Muscle layer of colon (tissue), 2 donors: ENCODE results near the gene CLMN.

Experiments used
- H3K27ac ChIP-seq: one replicate; pipeline ENCODE4 v1.7.0; 2013; ENCODE audit warnings: low read depth, mild to moderate bottlenecking, low read length, moderate library complexity
- H3K27me3 ChIP-seq, 2 donors: one replicate each; pipeline ENCODE4 v1.7.0; 2013; ENCODE audit warnings: low read length in 2 of 2, mild to moderate bottlenecking in 2 of 2; ENCODE audit not compliant: insufficient read depth in 2 of 2, control insufficient read depth in 1 of 2
- H3K36me3 ChIP-seq: one replicate; pipeline ENCODE4 v1.7.0; 2013; ENCODE audit warnings: mild to moderate bottlenecking, low read length; ENCODE audit not compliant: insufficient read depth
- H3K4me1 ChIP-seq: one replicate; pipeline ENCODE4 v1.7.0; 2013; ENCODE audit warnings: mild to moderate bottlenecking, low read length; ENCODE audit not compliant: insufficient read depth
- H3K4me3 ChIP-seq, 2 donors: one replicate each; pipeline ENCODE4 v1.7.0; 2013; ENCODE audit warnings: low read length in 2 of 2, low read depth in 1 of 2, mild to moderate bottlenecking in 1 of 2, moderate library complexity in 1 of 2
- H3K9ac ChIP-seq: one replicate; pipeline ENCODE4 v1.7.0; 2013; ENCODE audit warnings: low read length
- H3K9me3 ChIP-seq: one replicate; pipeline ENCODE4 v1.7.0; 2013; ENCODE audit warnings: mild to moderate bottlenecking, low read length
- donor health status: abdominal sarcoma.
- donor health status: Adenocarcinoma of cecum.

Gene CLMN

DNA sequence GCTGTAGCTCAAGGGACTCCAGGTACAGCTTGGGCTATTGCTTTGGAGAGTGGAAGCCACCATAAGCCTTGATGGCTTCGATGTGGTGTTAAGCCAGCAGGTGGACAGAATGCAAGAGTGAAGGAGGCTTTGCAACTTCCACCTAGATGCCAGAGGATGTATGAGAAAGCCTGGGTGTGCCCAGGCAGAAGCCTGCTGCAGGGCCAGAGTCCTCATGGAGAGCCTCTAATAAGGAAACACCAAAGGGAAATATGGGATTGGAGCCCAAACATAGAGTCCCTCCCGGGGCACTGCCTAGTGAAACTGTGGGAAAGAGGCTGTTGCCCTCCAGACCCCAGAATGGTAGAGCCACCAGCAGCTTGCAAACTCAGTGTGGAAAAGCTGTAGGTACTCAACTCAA is 152.5 kb downstream of the CLMN start:
- Histone ChIP-seq H3K27ac (no peak overlapping the region), H3K36me3 (no peaks in the 10 kb centered on the region), H3K4me3 (no peak overlapping the region), H3K4me1 (no peaks in the 10 kb centered on the region), H3K9ac (no peak overlapping the region), H3K9me3 (no peaks in the 10 kb centered on the region), H3K27me3 (no peaks in the 10 kb centered on the region)

DNA sequence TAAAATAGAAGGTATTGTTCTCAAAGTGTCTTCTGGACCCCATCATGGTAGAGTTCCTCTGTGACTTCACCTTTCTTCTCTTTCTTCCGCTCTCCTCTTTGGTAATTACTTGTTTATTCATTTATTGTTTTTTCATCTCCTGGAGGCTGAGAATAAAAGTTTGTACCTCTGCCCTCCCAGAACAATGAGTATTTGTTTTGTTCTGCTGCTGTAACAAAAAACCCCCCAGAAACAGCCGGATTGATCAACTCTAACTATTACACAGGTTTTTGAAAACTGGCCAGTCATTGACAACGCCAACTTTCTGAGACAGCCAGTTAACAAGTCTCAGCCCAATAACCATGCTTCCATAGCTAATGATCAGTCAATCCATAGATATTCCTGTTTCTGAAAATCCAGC is 154.2 kb downstream of the CLMN start:
- no peaks in the 10 kb centered on the region for H3K4me1 ChIP-seq
- H3K27me3 ChIP-seq = no peaks in the 10 kb centered on the region
- no peak overlapping the region for H3K27ac ChIP-seq
- H3K36me3 ChIP-seq = no peaks in the 10 kb centered on the region
- no peak overlapping the region for H3K9ac ChIP-seq
- H3K9me3 ChIP-seq = no peaks in the 10 kb centered on the region
- H3K4me3 ChIP-seq = no peak overlapping the region

DNA sequence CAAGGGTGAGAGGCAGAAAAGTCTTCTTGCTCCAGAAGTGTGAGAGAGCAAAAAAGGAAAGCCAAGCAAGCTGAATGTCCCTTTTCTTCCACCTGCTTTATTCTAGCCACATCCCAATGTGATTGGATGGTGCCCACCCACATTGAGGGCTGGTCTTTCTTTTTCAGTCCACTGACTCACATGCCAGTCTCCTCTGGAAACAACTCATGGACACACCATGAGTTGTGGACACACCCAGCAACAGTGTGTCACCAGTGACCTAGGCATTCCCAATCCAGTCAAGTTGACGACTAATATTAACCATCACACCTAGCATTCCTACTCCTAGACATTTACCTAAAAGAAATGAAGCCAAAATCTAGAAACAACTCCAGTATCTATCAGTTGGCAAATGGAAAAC is 155.2 kb downstream of the CLMN start:
- Histone ChIP-seq H3K36me3 (no peaks in the 10 kb centered on the region), H3K9me3 (no peaks in the 10 kb centered on the region), H3K9ac (no peak overlapping the region), H3K4me3 (no peak overlapping the region), H3K27ac (no peak overlapping the region), H3K27me3 (no peaks in the 10 kb centered on the region), H3K4me1 (no peaks in the 10 kb centered on the region)

DNA sequence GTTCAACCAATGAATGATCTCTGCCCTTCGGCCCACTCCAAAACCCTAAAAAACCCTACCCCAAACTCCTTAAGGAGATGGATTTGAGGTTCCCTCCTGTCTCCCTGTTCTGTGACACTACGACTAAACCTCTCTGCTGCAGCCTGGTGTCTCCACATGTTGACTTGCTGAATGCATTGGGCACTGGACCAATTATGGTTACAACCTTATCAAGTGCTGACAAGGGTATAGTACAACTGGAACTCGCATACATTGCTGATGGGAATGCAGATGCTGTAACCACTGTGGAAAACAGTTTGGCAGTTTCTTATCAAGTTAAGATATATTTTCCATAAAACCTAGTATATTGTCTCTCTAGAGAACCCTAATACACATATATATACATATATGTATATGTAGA is 156.0 kb downstream of the CLMN start:
- Histone ChIP-seq H3K4me1 (no peaks in the 10 kb centered on the region), H3K27me3 (no peaks in the 10 kb centered on the region), H3K9me3 (no peaks in the 10 kb centered on the region), H3K36me3 (no peaks in the 10 kb centered on the region), H3K9ac (no peak overlapping the region), H3K27ac (no peak overlapping the region), H3K4me3 (no peak overlapping the region)

DNA sequence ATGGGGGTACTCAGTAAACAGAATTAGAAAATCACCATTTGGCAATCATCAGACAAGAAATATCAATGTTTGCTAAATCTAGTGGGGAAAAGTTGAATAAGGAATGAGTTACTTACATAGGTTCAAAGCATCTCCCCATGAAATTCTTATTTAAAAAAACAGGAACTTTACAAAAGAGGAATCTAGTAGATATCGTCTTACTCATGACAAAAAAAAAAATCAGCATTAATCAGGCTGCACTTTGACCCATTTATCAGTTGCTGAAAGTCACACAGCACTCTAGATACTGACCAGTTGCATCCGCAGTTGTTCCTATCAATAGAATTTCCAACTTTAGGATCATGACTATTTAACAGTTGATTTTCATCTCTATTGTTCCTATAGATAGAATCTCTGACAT is 156.6 kb downstream of the CLMN start:
- H3K27me3 ChIP-seq = no peaks in the 10 kb centered on the region
- no peak overlapping the region for H3K27ac ChIP-seq
- H3K4me3 ChIP-seq = no peak overlapping the region
- H3K9ac ChIP-seq = no peak overlapping the region
- H3K9me3 ChIP-seq = no peaks in the 10 kb centered on the region
- H3K36me3 ChIP-seq = no peaks in the 10 kb centered on the region
- peaks cover 3% of the 10 kb centered on the region for H3K4me1 ChIP-seq

DNA sequence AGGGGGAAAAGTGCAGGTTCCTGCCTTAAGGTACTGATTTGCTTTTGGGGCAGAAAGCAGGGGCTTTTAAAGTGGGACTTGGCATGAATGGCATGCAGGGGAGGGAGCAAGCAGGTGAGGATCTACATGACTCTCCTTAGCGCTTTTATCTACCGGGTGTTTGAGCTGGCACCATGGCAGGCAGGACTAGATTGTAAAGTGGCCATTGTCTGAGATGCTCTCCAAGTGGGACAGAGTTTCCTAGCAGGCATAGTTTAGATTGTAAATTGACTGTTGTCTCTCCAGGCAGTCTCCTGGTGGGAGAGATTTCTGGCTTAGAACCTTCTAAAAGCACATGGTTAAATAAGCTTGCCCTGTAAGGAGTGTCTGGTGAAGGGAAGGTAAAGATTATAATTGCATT is 157.1 kb downstream of the CLMN start:
- peaks cover 6% of the 10 kb centered on the region for H3K4me1 ChIP-seq
- no peaks in the 10 kb centered on the region for H3K27me3 ChIP-seq
- H3K36me3 ChIP-seq = no peaks in the 10 kb centered on the region
- H3K4me3 ChIP-seq = no peak overlapping the region
- H3K9ac ChIP-seq = no peak overlapping the region
- H3K9me3 ChIP-seq = no peaks in the 10 kb centered on the region
- no peak overlapping the region for H3K27ac ChIP-seq

DNA sequence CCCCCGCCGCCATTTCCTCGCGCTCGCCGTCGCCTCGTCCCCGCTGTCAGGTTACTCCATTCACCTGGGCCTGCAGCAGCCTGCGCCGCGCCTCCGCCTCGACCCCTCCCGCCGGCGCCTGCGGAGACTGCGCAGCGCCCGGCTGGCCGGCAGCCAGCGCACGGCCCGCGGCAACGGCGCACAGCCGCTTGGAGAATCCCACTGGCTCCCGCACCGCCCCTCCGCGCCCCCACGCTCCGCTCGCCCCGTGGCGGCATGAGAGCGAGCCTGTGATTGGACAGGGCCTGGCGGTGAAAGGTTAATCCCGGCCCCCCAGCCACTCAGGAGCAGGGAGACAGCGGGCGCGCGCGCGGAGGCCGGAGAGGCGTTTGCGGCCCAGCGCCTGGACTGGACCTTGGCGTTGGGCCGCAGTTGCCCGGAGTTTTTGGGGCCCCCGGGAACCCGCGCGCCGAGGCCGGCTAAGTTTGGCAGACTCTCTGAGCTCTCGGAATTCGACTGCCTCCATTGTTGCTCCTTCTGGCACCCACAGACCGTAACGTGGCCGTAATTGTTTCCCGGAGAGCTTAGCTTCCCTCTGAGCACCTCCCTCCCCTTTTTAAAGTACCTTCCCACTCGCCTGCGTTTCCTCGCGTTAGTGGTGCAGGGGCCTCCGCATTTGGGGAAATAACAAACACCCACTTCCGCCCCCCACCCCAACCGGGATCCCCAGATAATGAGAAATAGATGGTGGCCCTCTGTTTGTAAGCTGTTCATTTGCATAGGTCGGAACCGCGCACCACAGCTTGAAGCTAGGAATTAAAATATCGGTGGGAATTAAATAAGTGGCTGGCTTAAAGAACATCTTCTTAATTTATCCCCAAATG is 162.2 kb downstream of the CLMN start, which contains the start of gene DICER1:
TSS of gene DICER1 (minus strand) at position 203 of the 863 bp plus-strand sequence. CDS start 24,071 bp downstream, outside the sequence.
- Histone ChIP-seq H3K4me3 (peak within 1 kb of the TSS; percentile 84 to 92), H3K4me1 (peaks cover 33% of the 10 kb centered on the region), H3K9me3 (no peaks in the 10 kb centered on the region), H3K9ac (peak within 1 kb of the TSS; percentile 92), H3K27ac (peak within 1 kb of the TSS; percentile 90), H3K36me3 (no peaks in the 10 kb centered on the region), H3K27me3 (no peaks in the 10 kb centered on the region)

DNA sequence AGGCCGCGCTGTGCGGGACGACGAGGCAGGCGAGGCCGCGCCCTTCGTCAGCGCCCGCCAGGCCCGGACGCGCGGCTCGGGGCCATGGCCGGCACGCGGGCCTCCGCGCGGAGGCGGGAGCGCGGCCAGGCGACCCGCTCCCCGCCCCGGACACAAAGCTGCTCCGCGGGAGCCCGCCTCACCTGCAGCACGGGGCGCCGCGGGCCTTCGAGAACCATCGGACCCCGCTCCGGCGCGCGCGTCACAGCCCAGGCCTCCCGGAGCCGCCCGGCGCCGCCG is 162.7 kb downstream of the CLMN start:
- no peak overlapping the region for H3K9ac ChIP-seq

DNA sequence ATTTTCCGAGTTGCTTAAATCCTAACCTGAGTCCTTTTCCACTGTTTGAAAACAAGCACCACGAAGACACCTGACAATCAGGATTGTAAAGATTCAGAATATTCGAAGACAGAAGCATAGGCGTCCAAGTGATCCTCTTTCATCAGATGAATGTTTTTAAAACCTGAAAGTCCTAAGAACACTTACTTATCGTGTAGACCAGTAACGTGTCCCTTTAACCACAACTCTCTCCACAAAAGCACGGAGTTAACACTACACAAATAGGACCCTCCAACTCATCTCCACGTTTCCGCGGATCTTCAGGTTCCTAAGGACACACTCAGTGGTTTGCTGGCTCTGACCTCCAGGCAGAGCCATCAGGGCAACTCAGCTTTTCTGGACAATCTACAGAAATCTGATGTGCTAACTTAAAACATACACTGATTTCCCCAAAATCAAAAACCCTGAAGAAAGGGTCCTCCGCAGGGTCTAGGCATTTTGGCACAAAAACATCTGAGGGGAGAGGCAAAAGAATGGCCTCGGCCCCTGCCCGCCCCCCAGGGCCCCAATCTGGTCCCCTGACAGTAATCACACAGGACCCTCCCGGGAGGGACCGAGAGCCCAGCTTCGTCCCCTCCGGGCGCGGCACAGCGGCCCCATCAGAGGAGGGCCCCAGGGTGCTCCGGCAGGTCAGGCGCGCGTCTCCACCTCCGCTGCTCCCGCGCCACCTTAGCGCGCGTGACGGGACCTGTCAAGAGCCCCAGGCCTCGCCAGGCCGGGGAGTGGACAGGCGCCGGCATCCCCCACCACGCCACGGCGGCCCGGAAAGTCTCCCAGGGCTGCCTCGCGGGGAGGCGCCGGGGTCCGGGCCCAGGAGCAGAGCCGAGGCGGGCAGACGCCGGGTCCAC is 163.3 kb downstream of the CLMN start:
- Histone ChIP-seq H3K9ac (peak overlapping the region; percentile 89), H3K4me3 (peak overlapping the region; percentile 84 to 92), H3K4me1 (peaks cover 45% of the 10 kb centered on the region), H3K27me3 (no peaks in the 10 kb centered on the region), H3K9me3 (no peaks in the 10 kb centered on the region), H3K27ac (peak overlapping the region; percentile 90), H3K36me3 (no peaks in the 10 kb centered on the region)

More for the DNA sequence above, 162.7 kb downstream of the CLMN start:
- H3K27ac ChIP-seq = peak overlapping the region; percentile 90
- H3K27me3 ChIP-seq = no peaks in the 10 kb centered on the region
- H3K4me1 ChIP-seq = peaks cover 39% of the 10 kb centered on the region
- peak overlapping the region; percentile 84 to 92 for H3K4me3 ChIP-seq
- H3K36me3 ChIP-seq = no peaks in the 10 kb centered on the region
- H3K9me3 ChIP-seq = no peaks in the 10 kb centered on the region

DNA sequence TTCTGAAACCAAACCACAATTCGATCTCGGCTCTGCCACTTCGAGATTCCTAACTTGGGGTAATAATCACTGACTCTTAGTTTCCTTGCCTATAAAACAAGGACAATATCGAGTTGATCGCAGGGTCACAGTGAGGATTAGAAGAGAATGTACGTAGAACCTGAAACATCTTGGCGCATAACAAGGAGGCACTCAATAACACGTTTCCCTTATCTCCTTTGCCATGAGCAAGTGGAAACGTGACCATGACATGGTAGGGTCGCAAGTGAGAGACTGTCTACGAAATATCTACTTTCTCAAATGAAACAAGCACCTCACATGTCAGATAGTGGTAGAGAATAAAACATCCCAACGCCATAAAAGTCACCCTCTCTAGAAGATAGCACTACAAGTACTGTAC is 164.7 kb downstream of the CLMN start:
- no peaks in the 10 kb centered on the region for H3K9me3 ChIP-seq
- peaks cover 49% of the 10 kb centered on the region for H3K4me1 ChIP-seq
- H3K27ac ChIP-seq = no peak overlapping the region
- H3K4me3 ChIP-seq = peak overlapping the region in 1 of 2 donors; percentile 7
- no peaks in the 10 kb centered on the region for H3K27me3 ChIP-seq
- H3K9ac ChIP-seq = no peak overlapping the region
- H3K36me3 ChIP-seq = no peaks in the 10 kb centered on the region

DNA sequence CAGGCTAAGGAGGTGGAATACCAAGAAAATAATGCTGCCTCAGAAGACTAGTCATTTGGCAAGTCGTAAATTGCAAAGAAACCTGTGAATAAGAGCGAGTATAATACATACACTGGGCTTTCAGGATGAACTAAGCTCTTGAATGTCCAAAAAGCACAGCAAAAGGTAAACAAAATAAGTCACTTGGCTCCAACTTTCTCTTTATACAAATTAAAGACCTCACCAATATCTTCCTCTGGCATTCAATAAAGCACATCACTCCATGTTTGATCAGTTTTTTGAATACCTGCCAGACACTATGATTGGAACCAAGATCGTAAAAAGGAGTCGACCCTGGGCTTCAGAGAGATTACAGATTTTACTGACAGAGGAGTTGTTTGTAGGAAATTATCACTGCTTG is 165.8 kb downstream of the CLMN start:
- Histone ChIP-seq H3K9me3 (no peaks in the 10 kb centered on the region), H3K4me1 (peaks cover 58% of the 10 kb centered on the region), H3K27me3 (no peaks in the 10 kb centered on the region), H3K27ac (no peak overlapping the region), H3K36me3 (no peaks in the 10 kb centered on the region), H3K9ac (no peak overlapping the region), H3K4me3 (no peak overlapping the region)
